ACHN (cell line): ENCODE results near the gene NUP85.
"Not testable (repeated sequence)": the region's sequence is repeated elsewhere in the genome, so short reads cannot be mapped to it uniquely, and the experiment has no call there.

Experiments used
- DNase-seq: peaks from one replicate; pipeline ENCODE4 v3.0.0-alpha.2; 2015
- in situ Hi-C: cut with HindIII; loops from 2 replicates; pipeline ENCODE4 v1.10.0; 2017; ENCODE audit warnings: low sequenced_read_pairs, low pct_ligation_motif_present, low pct_unique_long_range_greater_than_20kb

The NUP85 gene

GRCh38 chr17:75194879-75195278 is 10.6 kb upstream of the NUP85 start:
- in situ Hi-C loops: no loop called here
- DNase-seq: peak; percentile 98

DNA sequence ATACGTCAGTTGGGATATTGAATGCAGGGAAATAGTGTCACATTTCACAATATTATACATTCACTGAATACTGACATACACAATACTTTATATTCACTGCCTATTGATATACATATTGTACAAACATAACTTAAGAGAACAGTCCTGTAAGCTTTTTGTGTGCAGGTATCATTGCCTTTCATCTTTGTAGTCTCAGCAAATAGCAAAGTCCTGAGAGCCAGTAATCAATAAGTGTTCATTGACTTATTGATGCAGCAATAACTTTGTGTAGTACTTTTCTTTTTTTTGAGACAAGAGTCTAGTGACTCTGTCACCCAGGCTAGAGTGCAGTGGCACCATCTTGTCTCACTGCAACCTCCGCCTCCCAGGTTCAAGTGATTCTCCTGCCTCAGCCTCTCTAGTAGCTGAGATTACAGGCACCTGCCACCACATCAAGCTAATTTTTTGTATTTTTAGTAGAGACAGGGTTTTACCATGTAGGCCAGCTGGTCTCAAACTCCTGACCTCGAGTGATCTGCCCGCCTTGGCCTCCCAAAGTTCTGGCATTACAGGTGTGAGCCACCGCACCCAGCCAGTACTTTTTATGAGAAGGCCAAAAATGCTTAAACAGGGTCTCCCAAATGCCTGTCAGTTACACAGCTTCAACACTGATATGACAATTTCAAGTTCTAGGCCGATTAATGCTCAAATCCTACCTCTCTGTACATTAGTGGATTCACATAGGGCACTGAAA is 5.4 kb upstream of the NUP85 start:
- no peak for DNase-seq
- in situ Hi-C loops: no loop called here

DNA sequence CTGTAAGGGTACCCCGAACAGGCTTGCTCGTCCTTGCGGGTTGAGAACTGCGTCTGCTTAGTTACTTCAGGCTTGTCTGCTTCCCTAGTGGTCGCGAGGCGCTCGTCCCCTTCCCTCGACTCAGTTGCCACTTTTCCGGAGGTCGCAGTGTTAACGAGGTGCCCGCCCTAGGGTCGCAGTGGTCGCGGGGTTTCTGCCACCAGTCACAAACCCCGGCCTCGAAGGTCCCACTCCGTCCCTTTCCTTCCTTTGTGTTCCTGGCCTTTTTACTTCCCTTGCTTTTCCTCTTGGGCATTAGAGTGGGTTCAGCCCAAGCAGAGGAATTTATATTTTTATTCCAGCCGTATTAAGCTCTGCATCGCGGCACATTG is 299 bp downstream of the NUP85 start:
- no peak for DNase-seq
- in situ Hi-C loops: no loop called here

DNA sequence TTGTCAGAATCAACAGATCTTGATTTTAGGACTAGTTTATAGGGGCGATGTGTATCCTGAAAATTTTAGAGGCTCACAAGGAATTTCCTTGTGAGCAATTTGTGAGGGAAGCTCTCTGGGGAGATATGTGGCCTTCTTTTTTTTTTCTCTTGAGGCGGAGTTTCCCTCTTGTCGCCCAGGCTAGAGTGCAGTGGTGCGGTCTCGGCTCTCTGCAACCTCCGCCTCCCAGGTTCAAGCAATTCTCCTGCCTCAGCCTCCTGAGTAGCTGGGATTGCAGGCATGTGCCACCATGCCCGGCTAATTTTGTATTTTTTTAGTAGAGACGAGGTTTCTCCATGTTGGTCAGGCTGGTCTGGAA is 1.6 kb downstream of the NUP85 start:
- in situ Hi-C loops, DNase-seq: not testable (repeated sequence)

- in situ Hi-C loops: no loop called here
- no peak for DNase-seq
Observed at GRCh38 chr17:75207760-75208159, 2.3 kb downstream of the NUP85 start.

DNA sequence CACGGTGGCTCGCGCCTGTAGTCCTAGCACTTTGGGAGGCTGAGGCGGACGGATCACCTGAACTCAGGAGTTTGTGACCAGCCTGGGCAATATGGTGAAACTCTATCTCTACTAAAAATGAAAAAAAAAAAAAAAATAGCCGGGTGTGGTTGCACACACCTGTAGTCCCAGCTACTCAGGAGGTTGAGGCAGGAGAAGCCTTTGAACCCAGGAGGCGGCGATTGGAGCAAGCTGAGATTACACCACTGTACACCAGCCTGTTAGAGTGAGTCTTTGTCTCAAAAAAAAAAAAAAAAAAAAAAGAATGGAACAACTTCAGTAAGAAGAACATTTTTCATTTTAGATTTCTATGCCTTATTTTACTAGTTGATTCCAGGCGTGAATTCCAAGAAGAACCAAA is 2.7 kb downstream of the NUP85 start:
- DNase-seq: no peak
- in situ Hi-C loops: no loop called here

DNA sequence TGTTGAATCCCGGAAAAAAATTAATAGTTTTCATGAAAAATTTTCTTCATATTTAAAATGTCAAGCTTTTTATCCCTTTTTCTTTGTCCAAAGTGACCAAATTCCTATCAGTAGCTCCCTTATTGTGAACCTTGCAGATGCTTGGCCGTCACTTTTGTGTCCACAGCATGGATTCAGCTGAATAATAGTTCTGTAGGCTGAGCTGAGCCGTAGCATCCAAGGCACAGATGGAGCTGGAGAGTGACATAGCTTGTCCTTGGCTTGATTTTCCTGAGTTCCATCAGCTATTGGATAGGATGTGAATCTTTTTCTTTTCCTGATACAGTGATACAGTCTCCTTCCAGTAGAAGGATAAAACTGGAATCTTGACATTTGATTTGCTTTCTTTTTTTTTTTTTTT is 3.6 kb downstream of the NUP85 start:
- no peak for DNase-seq
- in situ Hi-C loops: no loop called here

DNA sequence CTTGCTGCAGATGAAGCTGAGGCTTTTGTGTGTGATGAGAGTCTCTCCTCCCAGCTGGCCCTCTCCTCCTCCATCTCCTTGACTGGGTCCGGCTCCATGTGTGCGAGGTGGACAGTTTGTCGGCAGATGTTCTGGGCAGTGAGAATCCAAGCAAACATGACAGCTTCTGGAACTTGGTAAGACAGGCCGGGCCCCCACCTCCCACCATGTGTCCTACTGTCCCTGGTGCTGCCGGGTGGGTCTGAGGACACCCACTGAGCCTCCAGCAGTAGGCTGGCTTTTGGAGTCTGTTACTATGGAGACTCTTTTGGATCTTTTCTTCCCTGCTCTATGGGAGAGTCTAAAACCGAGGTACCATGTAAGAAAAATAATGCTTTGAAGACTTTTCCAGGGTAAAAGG is 12.7 kb downstream of the NUP85 start:
- in situ Hi-C loops: no loop called here
- no peak for DNase-seq

GRCh38 chr17:75219815-75220214 is 14.3 kb downstream of the NUP85 start:
- in situ Hi-C loops: no loop called here
- no peak for DNase-seq

GRCh38 chr17:75225016-75225415 is 19.5 kb downstream of the NUP85 start:
- in situ Hi-C loops: no loop called here
- DNase-seq: no peak

DNA sequence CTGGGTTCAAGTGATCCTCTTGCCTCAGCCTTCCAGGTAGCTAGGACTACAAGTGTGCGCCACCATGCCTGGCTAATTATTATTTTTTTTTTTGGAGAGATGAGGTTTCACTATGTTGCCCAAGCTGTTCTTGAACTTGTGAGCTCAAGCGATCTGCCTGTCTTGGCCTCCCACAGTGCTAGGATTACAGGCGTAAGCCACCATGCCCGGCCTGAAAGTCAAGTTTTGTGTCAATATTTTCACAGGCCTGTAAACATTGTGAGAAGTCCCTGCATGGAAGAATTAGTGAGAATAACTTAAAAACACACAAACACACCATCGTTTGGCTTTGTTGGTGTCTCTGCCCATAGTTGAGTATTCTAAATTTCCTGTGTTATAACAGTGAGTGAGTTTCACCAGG is 22.2 kb downstream of the NUP85 start:
- in situ Hi-C loops: no loop called here
- no peak for DNase-seq

DNA sequence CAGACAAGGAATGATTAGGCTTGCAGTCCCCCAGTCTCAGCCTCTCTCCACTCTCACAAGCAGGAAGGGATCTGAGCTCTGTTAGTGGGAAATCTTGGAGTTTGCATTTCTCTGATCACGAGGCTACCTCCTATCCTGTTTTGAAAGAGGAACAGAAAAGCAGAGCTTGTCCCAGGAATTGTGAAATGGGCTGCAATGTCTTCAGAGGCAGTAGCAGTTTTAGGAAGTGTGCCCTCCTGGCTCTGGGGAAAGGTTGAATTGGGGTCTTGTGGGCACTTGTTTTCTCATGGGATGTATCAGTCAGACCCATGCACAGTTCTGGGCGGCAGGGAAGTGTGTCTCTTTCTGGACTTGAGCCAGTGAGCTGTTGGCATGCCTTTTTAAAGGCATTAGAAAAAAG is 22.8 kb downstream of the NUP85 start:
- in situ Hi-C loops: no loop called here
- no peak for DNase-seq

DNA sequence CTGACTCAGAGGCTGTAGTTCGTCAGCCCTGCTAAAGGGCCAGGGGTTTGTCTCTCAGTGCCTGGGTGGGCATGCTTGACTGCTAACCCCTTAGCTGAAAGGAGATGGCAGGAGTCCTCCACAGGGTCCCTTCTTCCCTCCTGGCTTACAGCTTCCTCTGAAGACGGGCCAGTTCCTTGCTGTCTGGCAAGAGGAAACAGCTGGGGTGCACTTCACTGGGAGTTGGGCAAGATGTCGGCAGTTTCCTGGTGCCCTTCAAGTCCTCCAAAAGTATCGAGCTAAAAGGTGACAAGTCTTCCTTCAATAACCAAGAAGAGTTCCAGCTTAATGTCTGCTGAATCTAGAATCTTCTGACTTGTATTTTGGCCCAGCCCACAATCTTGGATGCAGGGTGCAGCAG is 23.4 kb downstream of the NUP85 start:
- no peak for DNase-seq
- in situ Hi-C loops: no loop called here

DNA sequence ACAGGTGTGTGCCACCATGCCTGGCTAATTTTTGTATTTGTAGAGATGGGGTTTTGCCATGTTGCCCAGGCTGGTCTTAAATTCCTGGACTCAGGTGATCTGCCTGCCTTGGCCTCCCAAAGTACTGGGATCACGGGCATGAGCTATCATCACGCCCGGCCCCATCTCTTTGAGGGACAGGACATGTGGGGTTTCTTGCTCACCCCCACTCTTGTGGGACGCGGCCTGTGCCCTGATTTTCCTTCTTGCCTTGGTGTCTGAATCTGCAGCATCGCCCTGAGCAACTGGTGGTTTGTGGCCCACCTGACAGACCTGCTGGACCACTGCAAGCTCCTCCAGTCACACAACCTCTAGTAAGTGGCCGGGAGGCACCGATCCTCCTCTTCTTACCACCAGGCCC is 25.6 kb downstream of the NUP85 start:
- in situ Hi-C loops: no loop called here
- no peak for DNase-seq

DNA sequence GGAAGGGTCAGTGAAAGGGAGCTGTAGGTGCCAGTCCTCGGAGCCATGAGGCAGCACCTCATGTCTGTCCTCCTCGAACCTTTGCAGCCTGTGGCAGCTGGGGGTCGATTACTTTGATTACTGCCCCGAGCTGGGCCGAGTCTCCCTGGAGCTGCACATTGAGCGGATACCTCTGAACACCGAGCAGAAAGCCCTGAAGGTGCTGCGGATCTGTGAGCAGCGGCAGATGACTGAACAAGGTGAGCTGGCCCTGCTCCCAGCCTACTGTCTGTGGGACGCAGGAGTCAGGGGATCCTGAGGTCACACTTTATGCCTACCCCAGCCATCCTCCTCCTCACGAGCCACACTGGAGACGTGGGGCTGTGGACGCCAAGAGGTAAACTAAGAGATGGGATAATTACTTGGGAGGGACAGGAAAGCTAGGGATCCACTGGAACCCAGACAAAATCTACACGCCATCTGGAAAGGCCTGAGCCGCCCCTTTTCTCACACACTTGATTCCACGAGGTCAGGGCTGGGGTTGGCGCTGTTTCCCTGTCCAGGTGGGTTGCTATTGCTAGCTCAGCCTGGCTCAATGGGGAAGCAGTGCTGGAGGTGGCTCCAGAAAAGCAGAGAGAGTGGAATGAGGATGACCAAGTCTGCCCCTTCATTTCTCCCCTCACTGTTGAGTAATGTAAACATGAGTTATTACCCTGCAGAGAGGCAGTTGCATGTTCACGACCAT is 26.4 kb downstream of the NUP85 start:
- DNase-seq: no peak
- in situ Hi-C loops: no loop called here

- in situ Hi-C loops: no loop called here
- DNase-seq: no peak
Observed at GRCh38 chr17:75232786-75233185, 27.3 kb downstream of the NUP85 start.

DNA sequence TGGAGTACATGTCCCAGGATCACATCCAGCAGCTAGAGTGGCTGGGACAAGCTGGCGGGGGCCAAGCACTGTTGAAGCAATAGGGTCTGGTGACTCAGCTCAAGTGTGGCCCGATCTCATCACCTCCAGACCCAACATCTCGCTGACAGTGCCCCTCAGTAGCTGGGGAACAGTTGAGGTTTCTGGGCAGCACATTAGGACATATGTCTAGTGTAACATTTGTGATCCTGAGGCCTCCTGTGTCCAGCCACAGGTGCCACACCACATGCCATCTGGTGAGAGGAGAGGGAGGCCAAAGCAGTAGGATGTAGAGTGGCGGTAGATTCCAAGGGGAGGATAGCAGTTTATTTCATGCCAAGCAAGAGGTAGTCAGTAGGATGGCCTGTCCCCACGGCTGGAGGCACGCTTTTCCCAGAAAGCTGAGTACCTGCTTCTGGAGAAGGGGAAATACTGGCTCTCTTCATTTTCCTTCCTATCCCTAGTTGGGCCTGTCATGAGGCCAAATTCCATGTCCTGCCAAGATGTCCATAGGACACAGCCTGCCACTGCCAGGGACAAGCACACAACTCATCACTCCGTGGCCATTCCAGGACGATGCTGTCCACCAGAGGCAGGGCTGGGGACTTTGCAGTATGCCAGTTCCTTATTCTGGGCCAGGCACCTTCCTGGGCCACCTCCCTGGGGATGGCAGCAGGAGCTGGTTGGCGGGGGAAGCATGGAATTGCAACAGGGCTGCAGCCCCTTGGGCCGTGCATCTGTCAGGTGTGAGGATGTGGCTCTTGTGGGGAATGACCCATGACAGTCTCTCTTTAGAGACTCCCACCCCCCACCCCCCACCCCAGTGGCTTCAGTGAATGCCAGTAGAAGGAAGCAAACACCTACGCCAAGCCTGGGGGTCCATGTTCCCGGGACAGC is 31.9 kb downstream of the NUP85 start:
- in situ Hi-C loops: no loop called here
- DNase-seq: no peak

DNA sequence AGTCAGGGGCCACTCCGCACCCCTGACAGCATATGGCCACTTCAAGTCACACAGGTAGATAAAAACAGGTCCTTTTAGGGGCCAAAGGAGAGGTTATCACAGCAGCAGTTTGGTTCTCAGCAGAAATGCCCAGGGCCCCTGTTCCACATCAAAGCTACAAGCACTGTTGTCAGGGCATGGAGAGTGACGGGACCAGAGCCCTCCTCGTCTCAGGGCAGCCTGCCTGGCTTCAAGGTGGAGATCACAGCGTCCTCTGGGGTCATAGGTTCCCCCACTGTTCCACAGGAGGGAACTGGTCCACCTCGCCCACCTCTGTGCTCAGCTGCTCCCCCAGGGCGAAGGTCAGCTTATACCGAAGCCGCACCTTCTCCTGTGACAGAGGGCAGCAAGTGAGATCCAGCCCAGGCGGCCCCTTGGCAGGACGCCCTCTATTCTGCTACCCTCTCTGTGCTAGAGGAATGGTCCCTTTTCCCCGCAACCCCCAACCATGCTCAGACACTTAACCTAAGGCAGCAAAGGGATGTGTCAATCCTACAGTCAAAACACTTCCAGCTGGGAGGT is 32.6 kb downstream of the NUP85 start:
- DNase-seq: no peak
- in situ Hi-C loops: no loop called here

DNA sequence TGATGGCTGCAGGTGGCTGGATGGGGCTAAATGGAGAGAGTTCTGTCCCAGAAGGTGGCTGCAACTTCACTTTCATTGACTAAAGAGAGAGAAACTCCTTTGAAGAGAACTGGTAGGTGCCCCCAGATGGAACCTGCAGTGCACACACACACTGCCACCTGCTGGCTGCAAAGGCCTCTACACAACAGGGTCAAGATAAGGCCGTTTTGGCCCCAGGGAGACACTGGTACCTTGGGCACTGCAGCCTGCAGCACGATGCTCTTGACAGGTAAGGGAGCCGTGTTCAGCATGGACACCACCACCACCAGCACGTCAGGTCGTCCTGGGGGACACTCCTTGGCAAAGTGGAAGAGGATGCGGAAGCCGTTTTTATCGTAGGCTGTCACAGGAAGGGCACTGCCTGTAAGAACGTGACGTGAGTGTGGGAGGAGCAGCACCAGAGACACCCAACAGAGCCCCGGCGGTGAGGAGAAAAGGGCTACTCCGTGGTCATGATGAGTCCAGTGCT is 33.3 kb downstream of the NUP85 start:
- in situ Hi-C loops: no loop called here
- DNase-seq: peak; percentile 73
